GM12878 (cell line): ENCODE results near the gene LRRC66. TPM values are rescaled to one million over a fixed set of nuclear protein-coding genes. Genes with fewer than 3 reads are reported as not detected.

ENCODE experiments used
- ATAC-seq: fragments of 200-7000 bp; cut with Tn5 transposase; 3 replicates; pipeline ENCODE4 v1.9.1; 2020; ENCODE audit warnings: mild to moderate bottlenecking, moderate library complexity
- BruUV-seq: library from RNA; stranded (reverse); fragments of 400-500 nt; replicated peaks from 2 replicates; lab custom pipeline; 2021; lab: Mats Ljungman, UMichigan
- CTCF ChIA-PET: fragments of 300-600 bp; sonication (Branson Sonifier 250); formaldehyde crosslinking; extraction: SDS; loops from one replicate; lab custom pipeline; 2021; ENCODE audit warnings: inconsistent platforms; lab: Yijun Ruan, JAX
- POLR2A ChIA-PET: fragments of 350-600 bp; formaldehyde crosslinking; extraction: SDS; loops from one replicate; lab custom pipeline; 2021; ENCODE audit warnings: inconsistent platforms; lab: Charles Lee
- RAD21 ChIA-PET: fragments of 300-600 bp; sonication (Branson Sonifier 250); formaldehyde crosslinking; loops from one replicate; lab custom pipeline; 2023; ENCODE audit warnings: antibody characterized with exemption; ENCODE audit not compliant: unreplicated experiment; lab: Charles Lee
- SMC1A ChIA-PET: fragments of 300-600 bp; sonication (Branson Sonifier 250); formaldehyde crosslinking; loops from one replicate; lab custom pipeline; 2023; ENCODE audit not compliant: unreplicated experiment, uncharacterized antibody; lab: Charles Lee
- DNase-seq: peaks from one replicate; pipeline ENCODE4 v3.0.0-alpha.2; 2011; ENCODE audit warnings: low read depth, low spot score
- FAIRE-seq: peaks from 3 replicates; lab custom pipeline; 2011; peaks lifted over from hg19 to GRCh38; lab: Jason Lieb, UNC
- H2AFZ ChIP-seq: 2 replicates; pipeline ENCODE4 v1.6.0; 2011; ENCODE audit warnings: low read depth, low read length, control low read depth; ENCODE audit not compliant: control insufficient read depth
- H3K27ac ChIP-seq: 2 replicates; pipeline ENCODE4 v1.5.1; 2011; ENCODE audit warnings: control low read depth; ENCODE audit not compliant: control insufficient read depth, insufficient read depth
- H3K27me3 ChIP-seq, 2 experiments: replicated peaks in 1 of 2; 2 replicates each; pipeline versions ENCODE4 v1.6.0 to v1.6.1; 2011; ENCODE audit warnings: low read length in 1 of 2; ENCODE audit not compliant: control insufficient read depth in 2 of 2, insufficient read depth in 2 of 2
- H3K36me3 ChIP-seq, 2 experiments: 2 replicates each; pipeline ENCODE4 v1.5.1; 2011; ENCODE audit warnings: low read length in 1 of 2; ENCODE audit not compliant: control insufficient read depth in 2 of 2, insufficient read depth in 2 of 2
- H3K4me1 ChIP-seq: 2 replicates; pipeline ENCODE4 v1.6.1; 2011; ENCODE audit warnings: mild to moderate bottlenecking, low read length, moderate library complexity, mixed read lengths; ENCODE audit not compliant: control insufficient read depth, insufficient read depth
- H3K4me2 ChIP-seq: 2 replicates; pipeline ENCODE4 v1.6.0; 2011; ENCODE audit warnings: control low read depth; ENCODE audit not compliant: control insufficient read depth, insufficient read depth
- H3K4me3 ChIP-seq: fragments of 200-600 bp; sonication (generic); 2 replicates; pipeline ENCODE4 v1.5.1; 2016
- H3K79me2 ChIP-seq: 2 replicates; pipeline ENCODE4 v1.6.0; 2011; ENCODE audit warnings: low read length; ENCODE audit not compliant: control insufficient read depth, insufficient read depth
- H3K9ac ChIP-seq: 2 replicates; pipeline ENCODE4 v1.8.0; 2011; ENCODE audit warnings: low read length, control low read depth, mixed read lengths; ENCODE audit not compliant: control insufficient read depth, insufficient read depth
- H3K9me3 ChIP-seq: replicated peaks from 3 replicates; pipeline ENCODE4 v1.5.1; 2011; ENCODE audit warnings: mild to moderate bottlenecking, low read length; ENCODE audit not compliant: control insufficient read depth, insufficient read depth
- H4K20me1 ChIP-seq: 2 replicates; pipeline ENCODE4 v1.6.0; 2011; ENCODE audit not compliant: control insufficient read depth, insufficient read depth
- BHLHE40 ChIP-seq, 2 experiments: fragments of 450-650 bp in 1 of 2; IDR thresholded peaks; 2 replicates each; pipeline ENCODE4 v1.6.1; 2011 to 2017; ENCODE audit warnings: low read depth in 2 of 2, borderline replicate concordance in 1 of 2, improper control_type of control experiment in 1 of 2, low read length in 1 of 2, mild to moderate bottlenecking in 1 of 2
- CTCF ChIP-seq, 3 experiments: IDR thresholded peaks in 2 of 3; conservative IDR thresholded peaks in 1 of 3; 2 replicates each; pipeline ENCODE4 v1.5.1; 2011; ENCODE audit warnings: low read depth in 3 of 3, low read length in 3 of 3, mild to moderate bottlenecking in 3 of 3, control low read depth in 2 of 3, moderate library complexity in 2 of 3, inconsistent platforms in 1 of 3, mixed read lengths in 1 of 3; ENCODE audit not compliant: control insufficient read depth in 2 of 3, insufficient read depth in 1 of 3; ENCODE audit errors: extremely low read depth in 1 of 3
- DPF2 ChIP-seq: fragments of 450-650 bp; IDR thresholded peaks from 2 replicates; pipeline ENCODE4 v1.6.1; 2017; ENCODE audit warnings: mild to moderate bottlenecking
- E2F4 ChIP-seq: IDR thresholded peaks from 2 replicates; pipeline ENCODE4 v1.6.1; 2012; ENCODE audit warnings: low read depth, low read length, improper control_type of control experiment
- E2F8 ChIP-seq: fragments of 450-650 bp; IDR thresholded peaks from 2 replicates; pipeline ENCODE4 v1.6.1; 2018; ENCODE audit warnings: mild to moderate bottlenecking, low read depth, moderate library complexity; ENCODE audit not compliant: partially characterized antibody
- FOXK2 ChIP-seq: fragments of 450-650 bp; IDR thresholded peaks from 2 replicates; pipeline ENCODE4 v1.6.1; 2017; ENCODE audit warnings: mild to moderate bottlenecking, moderate library complexity
- HDAC6 ChIP-seq: fragments of 200-600 bp; sonication (generic); IDR thresholded peaks from one replicate; pipeline ENCODE4 v1.8.0; 2017; ENCODE audit warnings: antibody characterized with exemption; ENCODE audit not compliant: unreplicated experiment
- NR2C1 ChIP-seq: fragments of 450-650 bp; IDR thresholded peaks from 2 replicates; pipeline ENCODE4 v1.6.1; 2017; ENCODE audit warnings: antibody characterized with exemption, mild to moderate bottlenecking, moderate library complexity
- PAX5 ChIP-seq: IDR thresholded peaks from 2 replicates; pipeline ENCODE4 v1.6.1; 2011; ENCODE audit warnings: low read depth, low read length, borderline replicate concordance
- TARDBP ChIP-seq: IDR thresholded peaks from 2 replicates; pipeline ENCODE4 v1.6.1; 2016; ENCODE audit warnings: borderline replicate concordance
- WRNIP1 ChIP-seq: IDR thresholded peaks from 2 replicates; pipeline ENCODE4 v1.6.1; 2011; ENCODE audit warnings: low read depth, low read length, improper control_type of control experiment, borderline replicate concordance
- YBX1 ChIP-seq: fragments of 450-650 bp; IDR thresholded peaks from 2 replicates; pipeline ENCODE4 v1.6.1; 2016; ENCODE audit warnings: antibody characterized with exemption
- YY1 ChIP-seq: IDR thresholded peaks from 2 replicates; pipeline ENCODE4 v1.6.1; 2011; ENCODE audit warnings: low read depth, mild to moderate bottlenecking, low read length
- ZNF207 ChIP-seq: fragments of 450-650 bp; IDR thresholded peaks from 2 replicates; pipeline ENCODE4 v1.6.1; 2014; ENCODE audit warnings: antibody characterized with exemption, mild to moderate bottlenecking, borderline replicate concordance
- WGBS: methylation state at CpG from one replicate; pipeline ENCODE4 v1.1.6; 2016; ENCODE audit warnings: low lambda C conversion rate; ENCODE audit not compliant: insufficient replicate concordance, insufficient coverage; ENCODE audit errors: missing lambda C conversion rate; 5-methylcytosine and 5-hydroxymethylcytosine counted together
- in situ Hi-C: fragments of 300-500 bp; cut with MboI; formaldehyde crosslinking; loops from 9 replicates; pipeline ENCODE4 v1.14.3; 2018; ENCODE audit warnings: mixed read lengths
- intact Hi-C: fragments of 100-400 bp; cut with micrococcal nuclease; formaldehyde crosslinking; loops from one replicate; pipeline ENCODE4 v1.14.2; 2022; ENCODE audit not compliant: unreplicated experiment
- polyA plus RNA-seq, 11 experiments: library from polyadenylated mRNA; depleted of rRNA in 4 of 11; unstranded in 6 of 11; stranded (reverse) in 5 of 11; fragments of >200 nt; fragmentation: Nextera tagmentation in 4 of 11; fragmentation: Illumina TruSeq in 1 of 11; extraction: Ambion mirVana in 4 of 11; extraction: Trizol in 1 of 11; gene quantifications; 1 replicate in 1 of 11; 2 replicates in 10 of 11; pipeline versions ENCODE4 v1.2.1 to v1.2.3, GENCODE V29; 2011 to 2016; ENCODE audit warnings: inconsistent platforms in 2 of 11, missing spikeins in 2 of 11, low read depth in 1 of 11
- total RNA-seq, 4 experiments: library from RNA; depleted of rRNA in 3 of 4; stranded (reverse); fragments of >200 nt in 3 of 4; fragmentation: Illumina TruSeq in 1 of 4; extraction: Trizol in 1 of 4; gene quantifications; 2 replicates each; pipeline versions ENCODE4 v1.2.1 to v1.2.3, GENCODE V29; 2013 to 2021

Gene LRRC66
- total and polyA plus RNA-seq, 10 of the 15 experiments (the other 5 are each of a cell fraction or from before 2014, with no cell fraction given), result 0.02 to 0.18 (median 0.09) TPM; not detected in 2

GRCh38 chr4:52014903-52015302 is 5.3 kb downstream of the LRRC66 start:
- FAIRE-seq, result no peak

GRCh38 chr4:52012651-52013050 is 7.5 kb downstream of the LRRC66 start:
- H3K4me2 ChIP-seq, result no peak overlapping the region
- DNase-seq, result no peak
- in situ Hi-C loops (no loop called here), intact Hi-C loops (no loop called here)
- no peak for FAIRE-seq
- ChIA-PET CTCF (no interaction called here), POLR2A (no interaction called here), RAD21 (no interaction called here), SMC1A (no interaction called here)
- H3K27ac ChIP-seq, result no peak overlapping the region
- H4K20me1 ChIP-seq, result no peaks in the 10 kb centered on the region
- no peak for ATAC-seq
- no peaks in the 10 kb centered on the region for H3K27me3 ChIP-seq
- H3K9ac ChIP-seq, result no peak overlapping the region
- H3K9me3 ChIP-seq, result no peaks in the 10 kb centered on the region
- no peak overlapping the region for H2AFZ ChIP-seq
- no TSS peak for BruUV-seq
- 88% methylated on average over 1 of the region's 1 CpG for WGBS
- H3K36me3 ChIP-seq, result no peaks in the 10 kb centered on the region
- no peak overlapping the region for H3K4me3 ChIP-seq
- H3K4me1 ChIP-seq, result no peaks in the 10 kb centered on the region
- H3K79me2 ChIP-seq, result no peaks in the 10 kb centered on the region
- no peak for TF ChIP-seq WRNIP1
- no peak for TF ChIP-seq YY1
- TF ChIP-seq CTCF (IDR thresholded peaks at IDR 0.05 in 2 of 3, conservative IDR thresholded peaks at IDR 0.05 in 1 of 3; ENCODE audit: control insufficient read depth in 2 of 3, extremely low read depth in 1 of 3, insufficient read depth in 1 of 3, low read depth in 3 of 3, low read length in 3 of 3), result no peak
- no peak for TF ChIP-seq TARDBP
- no peak for TF ChIP-seq PAX5
- TF ChIP-seq E2F4, result no peak
- no peak for TF ChIP-seq HDAC6
- TF ChIP-seq BHLHE40 (IDR thresholded peaks at IDR 0.05; ENCODE audit: borderline replicate concordance in 1 of 2, low read depth in 2 of 2, low read length in 1 of 2), result no peak
- no peak for TF ChIP-seq E2F8
- TF ChIP-seq FOXK2, result no peak
- TF ChIP-seq YBX1, result no peak

More at GRCh38 chr4:52014903-52015302, 5.3 kb downstream of the LRRC66 start:
- TF ChIP-seq NR2C1 (no peak), DPF2 (no peak), ZNF207 (no peak)
- ChIA-PET POLR2A (no interaction called here), RAD21 (interaction anchor here (1.2 kb wide), 1 partner anchor 182 kb away, joined by 4 read pairs; no protein-coding TSS in a partner anchor), SMC1A (interaction anchor here (1.6 kb wide), 1 partner anchor 183 kb away, joined by 5 read pairs; no protein-coding TSS in a partner anchor), CTCF (interaction anchor here (1.1 to 1.8 kb wide), 3 partner anchors 119 to 132 kb away, joined by 3 to 7 read pairs (median 4); no protein-coding TSS in a partner anchor)
- H3K4me2 ChIP-seq, result no peak overlapping the region
- no peaks in the 10 kb centered on the region for H3K27me3 ChIP-seq
- no peak overlapping the region for H2AFZ ChIP-seq
- ATAC-seq (no peak), DNase-seq (no peak)
- no peak overlapping the region for H3K4me3 ChIP-seq
- intact Hi-C loops (no loop called here), in situ Hi-C loops (no loop called here)
- H3K9ac ChIP-seq, result no peak overlapping the region
- no peaks in the 10 kb centered on the region for H3K9me3 ChIP-seq
- BruUV-seq, result no TSS peak
- H3K36me3 ChIP-seq, result no peaks in the 10 kb centered on the region
- no peaks in the 10 kb centered on the region for H3K79me2 ChIP-seq
- H3K27ac ChIP-seq, result no peak overlapping the region
- H4K20me1 ChIP-seq, result no peaks in the 10 kb centered on the region
- 0% methylated on average over 1 of the region's 1 CpG for WGBS
- H3K4me1 ChIP-seq, result no peaks in the 10 kb centered on the region
